Ishikawa (cell line): ENCODE data around the gene TM2D3.

ENCODE experiments used
- CEBPB ChIP-seq: IDR thresholded peaks from 2 replicates; pipeline ENCODE4 v1.6.1; 2012
- CREB1 ChIP-seq: IDR thresholded peaks from 2 replicates; pipeline ENCODE4 v1.6.1; 2012; ENCODE audit warnings: low read depth
- EGR1 ChIP-seq: IDR thresholded peaks from 2 replicates; pipeline ENCODE4 v1.6.1; 2012
- EP300 ChIP-seq: IDR thresholded peaks from 2 replicates; pipeline ENCODE4 v1.6.1; 2012; ENCODE audit warnings: borderline replicate concordance
- FOXM1 ChIP-seq: IDR thresholded peaks from 2 replicates; pipeline ENCODE4 v1.6.1; 2012; ENCODE audit warnings: low read depth, borderline replicate concordance
- MAX ChIP-seq: IDR thresholded peaks from 2 replicates; pipeline ENCODE4 v1.6.1; 2012
- NFIC ChIP-seq: IDR thresholded peaks from 2 replicates; pipeline ENCODE4 v1.6.1; 2012
- RAD21 ChIP-seq: IDR thresholded peaks from 2 replicates; pipeline ENCODE4 v1.6.1; 2012; ENCODE audit warnings: low read depth
- TAF1 ChIP-seq: IDR thresholded peaks from 2 replicates; pipeline ENCODE4 v1.6.1; 2012; ENCODE audit warnings: low read depth, mild to moderate bottlenecking
- TCF12 ChIP-seq: IDR thresholded peaks from 2 replicates; pipeline ENCODE4 v1.6.1; 2012; ENCODE audit warnings: low read depth
- TEAD4 ChIP-seq: IDR thresholded peaks from 2 replicates; pipeline ENCODE4 v1.6.1; 2012
- USF1 ChIP-seq: IDR thresholded peaks from 2 replicates; pipeline ENCODE4 v1.6.1; 2012
- YY1 ChIP-seq: IDR thresholded peaks from 2 replicates; pipeline ENCODE4 v1.6.1; 2012; ENCODE audit warnings: low read depth
- ZBTB7A ChIP-seq: IDR thresholded peaks from 2 replicates; pipeline ENCODE4 v1.6.1; 2012; ENCODE audit warnings: low read depth
- TF ChIP-seq, protein P1 (sequence below): IDR thresholded peaks from 2 replicates; pipeline ENCODE4 v1.6.1; 2012; ENCODE audit warnings: low read depth, mild to moderate bottlenecking

TM2D3 gene

DNA sequence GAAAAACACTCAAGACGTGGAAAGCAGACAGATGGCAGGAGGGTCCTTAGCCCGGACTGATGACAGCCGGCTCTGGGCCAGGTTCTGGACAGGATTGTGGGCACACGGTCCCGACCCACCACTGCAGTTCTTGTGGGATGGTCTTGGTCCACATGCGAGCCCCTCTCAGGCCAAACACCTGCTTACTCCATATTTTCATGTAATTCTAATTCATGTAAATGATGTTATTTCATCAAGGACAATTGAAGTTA, 32.6 kb downstream of the TM2D3 start:
- TF ChIP-seq EP300 = no peak
- no peak for TF ChIP-seq TCF12
- no peak for TF ChIP-seq MAX
- TF ChIP-seq, protein P1, sequence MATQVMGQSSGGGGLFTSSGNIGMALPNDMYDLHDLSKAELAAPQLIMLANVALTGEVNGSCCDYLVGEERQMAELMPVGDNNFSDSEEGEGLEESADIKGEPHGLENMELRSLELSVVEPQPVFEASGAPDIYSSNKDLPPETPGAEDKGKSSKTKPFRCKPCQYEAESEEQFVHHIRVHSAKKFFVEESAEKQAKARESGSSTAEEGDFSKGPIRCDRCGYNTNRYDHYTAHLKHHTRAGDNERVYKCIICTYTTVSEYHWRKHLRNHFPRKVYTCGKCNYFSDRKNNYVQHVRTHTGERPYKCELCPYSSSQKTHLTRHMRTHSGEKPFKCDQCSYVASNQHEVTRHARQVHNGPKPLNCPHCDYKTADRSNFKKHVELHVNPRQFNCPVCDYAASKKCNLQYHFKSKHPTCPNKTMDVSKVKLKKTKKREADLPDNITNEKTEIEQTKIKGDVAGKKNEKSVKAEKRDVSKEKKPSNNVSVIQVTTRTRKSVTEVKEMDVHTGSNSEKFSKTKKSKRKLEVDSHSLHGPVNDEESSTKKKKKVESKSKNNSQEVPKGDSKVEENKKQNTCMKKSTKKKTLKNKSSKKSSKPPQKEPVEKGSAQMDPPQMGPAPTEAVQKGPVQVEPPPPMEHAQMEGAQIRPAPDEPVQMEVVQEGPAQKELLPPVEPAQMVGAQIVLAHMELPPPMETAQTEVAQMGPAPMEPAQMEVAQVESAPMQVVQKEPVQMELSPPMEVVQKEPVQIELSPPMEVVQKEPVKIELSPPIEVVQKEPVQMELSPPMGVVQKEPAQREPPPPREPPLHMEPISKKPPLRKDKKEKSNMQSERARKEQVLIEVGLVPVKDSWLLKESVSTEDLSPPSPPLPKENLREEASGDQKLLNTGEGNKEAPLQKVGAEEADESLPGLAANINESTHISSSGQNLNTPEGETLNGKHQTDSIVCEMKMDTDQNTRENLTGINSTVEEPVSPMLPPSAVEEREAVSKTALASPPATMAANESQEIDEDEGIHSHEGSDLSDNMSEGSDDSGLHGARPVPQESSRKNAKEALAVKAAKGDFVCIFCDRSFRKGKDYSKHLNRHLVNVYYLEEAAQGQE = no peak
- no peak for TF ChIP-seq YY1
- TF ChIP-seq TEAD4 = no peak
- no peak for TF ChIP-seq USF1
- no peak for TF ChIP-seq TAF1
- TF ChIP-seq CREB1 = no peak
- no peak for TF ChIP-seq RAD21
- no peak for TF ChIP-seq FOXM1
- no peak for TF ChIP-seq ZBTB7A

DNA sequence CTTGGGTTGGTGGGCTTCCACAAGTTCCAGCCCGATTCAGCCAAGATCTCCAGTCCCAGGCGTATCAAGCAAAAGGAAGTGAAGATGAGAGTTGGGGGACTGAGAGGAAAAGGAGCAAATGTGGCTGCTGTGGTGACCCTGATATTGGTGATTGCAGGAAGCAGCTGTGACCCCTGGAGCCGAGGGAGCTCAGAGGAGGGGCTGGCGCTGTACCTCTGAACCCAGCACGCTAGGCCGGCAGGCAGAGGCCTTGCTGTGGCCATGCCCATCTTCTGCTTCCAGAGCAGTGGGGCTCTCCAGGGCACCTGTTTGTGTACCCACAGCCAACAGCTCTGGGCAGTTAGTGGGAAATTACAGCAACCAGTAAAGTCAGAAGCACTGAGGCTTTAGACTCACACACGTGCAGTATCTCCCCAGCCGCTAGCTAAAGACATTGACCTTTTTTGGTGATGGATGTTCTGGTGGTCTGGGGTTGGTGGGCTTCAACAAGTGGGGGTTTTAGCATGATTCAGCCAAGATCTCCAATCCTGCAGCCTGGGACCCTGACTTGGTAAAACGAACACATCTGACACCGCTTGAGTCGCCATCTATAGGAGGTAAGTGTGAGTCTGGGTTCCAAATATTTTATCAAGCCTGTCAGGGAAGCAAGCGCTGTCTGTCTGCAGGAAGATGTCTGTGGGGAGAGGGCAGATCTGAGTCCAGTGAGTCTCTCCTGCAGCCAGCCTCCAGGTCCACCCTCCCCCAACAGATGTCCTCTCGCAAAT, 33.1 kb downstream of the TM2D3 start:
- TF ChIP-seq FOXM1 = no peak
- no peak for TF ChIP-seq NFIC
- TF ChIP-seq, protein P1 = no peak
- no peak for TF ChIP-seq TAF1
- no peak for TF ChIP-seq CEBPB
- TF ChIP-seq ZBTB7A = no peak
- no peak for TF ChIP-seq YY1
- TF ChIP-seq EGR1 = no peak
- TF ChIP-seq USF1 = no peak
- no peak for TF ChIP-seq TEAD4

DNA sequence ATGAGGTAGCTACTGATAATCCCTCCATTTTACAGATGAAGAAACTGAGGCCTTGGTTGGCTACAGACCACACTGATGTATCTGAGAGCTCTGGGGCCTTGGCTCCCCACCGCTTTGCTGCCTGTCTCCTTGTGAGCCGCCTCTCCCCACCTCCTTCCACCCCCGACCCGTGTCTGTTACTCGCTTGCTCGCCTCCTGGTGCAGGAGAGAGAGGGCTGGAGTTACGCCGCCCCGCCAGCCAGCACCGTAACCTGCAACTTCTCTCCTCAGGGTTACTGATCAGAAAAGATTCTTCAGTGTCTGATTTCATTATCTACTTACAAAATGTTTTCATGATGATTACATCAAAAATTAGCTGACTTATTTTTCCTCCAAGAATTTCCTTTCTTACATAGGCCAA, 34.1 kb downstream of the TM2D3 start:
- TF ChIP-seq CREB1 (no peak), EP300 (no peak), NFIC (no peak), ZBTB7A (no peak), RAD21 (no peak)
- TF ChIP-seq, protein P1 = no peak

GRCh38 chr15:101617390-101617965, 34.7 kb downstream of the TM2D3 start:
- TF ChIP-seq TCF12 (no peak), CREB1 (no peak), ZBTB7A (no peak), MAX (no peak), EP300 (no peak), YY1 (no peak), FOXM1 (no peak), USF1 (no peak), TEAD4 (no peak)
- TF ChIP-seq, protein P1 = no peak
